ENCODE measurements around the gene SLC5A2.

SLC5A2 gene

DNA sequence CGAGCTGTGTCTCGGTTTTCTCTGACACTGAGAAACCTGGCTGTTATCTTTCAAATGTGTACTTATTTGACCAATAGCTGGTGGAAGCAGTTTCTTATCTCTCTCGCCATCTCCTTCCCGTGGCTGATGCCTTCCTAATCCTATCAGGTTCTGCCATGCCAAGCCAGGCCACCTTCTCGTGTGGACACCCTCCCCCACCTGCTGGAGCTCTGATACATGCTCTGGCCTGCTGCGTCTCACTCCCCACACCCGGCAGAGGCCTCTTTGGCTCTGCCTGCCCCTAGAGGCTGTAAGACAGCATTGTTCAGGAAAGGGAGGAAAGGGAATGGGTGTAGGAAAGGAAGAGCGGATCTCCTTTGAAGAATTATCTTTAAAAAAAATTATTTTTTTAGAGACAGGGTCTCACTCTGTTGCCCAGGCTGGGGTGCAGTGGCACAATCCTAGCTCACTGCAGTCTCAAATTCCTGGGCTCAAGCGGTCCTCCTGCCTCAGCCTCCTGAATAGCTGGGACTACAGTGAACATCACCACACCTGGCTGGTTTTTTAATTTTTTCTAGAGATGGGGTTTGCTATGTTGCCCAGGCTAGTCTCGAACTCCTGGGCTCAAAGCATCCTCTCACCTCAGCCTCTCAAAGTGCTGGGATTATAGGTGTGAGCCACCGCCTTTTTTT is 31.1 kb upstream of the SLC5A2 start:
- H3K9ac ChIP-seq (ENCODE audit: low read length) = peak overlapping the region; percentile 77
- no peaks in the 10 kb centered on the region for H3K27me3 ChIP-seq (replicated peaks; ENCODE audit: control insufficient read depth, insufficient read depth, low read length)
- peak; percentile 79 for DNase-seq (ENCODE audit: low read depth)
- peaks cover 49% of the 10 kb centered on the region for H3K4me1 ChIP-seq (ENCODE audit: control insufficient read depth, insufficient read depth, low read length)
- H3K4me3 ChIP-seq (ENCODE audit: low read length) = peak overlapping the region; percentile 33
- no peaks in the 10 kb centered on the region for H3K9me3 ChIP-seq (ENCODE audit: control insufficient read depth, low read length)
- no peaks in the 10 kb centered on the region for H3K36me3 ChIP-seq (ENCODE audit: control insufficient read depth, insufficient read depth, low read length, severe bottlenecking)

DNA sequence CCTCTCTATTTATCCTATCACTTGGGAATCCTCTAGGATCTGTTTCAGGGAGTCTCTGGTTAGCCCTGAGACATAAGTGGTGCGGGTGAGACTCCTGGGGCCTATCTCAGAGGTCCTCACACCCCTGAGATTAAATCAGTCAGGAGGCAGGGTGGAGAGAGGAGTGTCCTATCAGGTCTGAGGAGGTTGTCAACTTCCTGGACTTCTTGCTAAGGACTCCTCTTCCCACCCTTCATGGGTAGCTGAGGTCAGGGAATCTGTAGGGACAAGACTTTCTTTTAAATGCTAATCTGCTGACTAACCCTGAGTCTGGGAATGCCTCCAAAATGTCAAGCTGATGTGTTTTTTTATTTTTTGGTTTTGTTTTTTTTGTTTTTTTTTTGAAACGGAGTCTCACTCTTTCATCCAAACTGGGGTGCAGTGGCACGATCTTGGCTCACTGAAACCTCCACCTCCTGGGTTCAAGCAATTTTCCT is 30.3 kb upstream of the SLC5A2 start:
- H3K27me3 ChIP-seq (replicated peaks; ENCODE audit: control insufficient read depth, insufficient read depth, low read length) = no peaks in the 10 kb centered on the region
- DNase-seq (ENCODE audit: low read depth) = peak; percentile 90
- peaks cover 58% of the 10 kb centered on the region for H3K4me1 ChIP-seq (ENCODE audit: control insufficient read depth, insufficient read depth, low read length)
- H3K9ac ChIP-seq (ENCODE audit: low read length) = peak overlapping the region; percentile 77
- peak overlapping the region; percentile 63 for H3K4me3 ChIP-seq (ENCODE audit: low read length)
- no peaks in the 10 kb centered on the region for H3K36me3 ChIP-seq (ENCODE audit: control insufficient read depth, insufficient read depth, low read length, severe bottlenecking)
- no peaks in the 10 kb centered on the region for H3K9me3 ChIP-seq (ENCODE audit: control insufficient read depth, low read length)

DNA sequence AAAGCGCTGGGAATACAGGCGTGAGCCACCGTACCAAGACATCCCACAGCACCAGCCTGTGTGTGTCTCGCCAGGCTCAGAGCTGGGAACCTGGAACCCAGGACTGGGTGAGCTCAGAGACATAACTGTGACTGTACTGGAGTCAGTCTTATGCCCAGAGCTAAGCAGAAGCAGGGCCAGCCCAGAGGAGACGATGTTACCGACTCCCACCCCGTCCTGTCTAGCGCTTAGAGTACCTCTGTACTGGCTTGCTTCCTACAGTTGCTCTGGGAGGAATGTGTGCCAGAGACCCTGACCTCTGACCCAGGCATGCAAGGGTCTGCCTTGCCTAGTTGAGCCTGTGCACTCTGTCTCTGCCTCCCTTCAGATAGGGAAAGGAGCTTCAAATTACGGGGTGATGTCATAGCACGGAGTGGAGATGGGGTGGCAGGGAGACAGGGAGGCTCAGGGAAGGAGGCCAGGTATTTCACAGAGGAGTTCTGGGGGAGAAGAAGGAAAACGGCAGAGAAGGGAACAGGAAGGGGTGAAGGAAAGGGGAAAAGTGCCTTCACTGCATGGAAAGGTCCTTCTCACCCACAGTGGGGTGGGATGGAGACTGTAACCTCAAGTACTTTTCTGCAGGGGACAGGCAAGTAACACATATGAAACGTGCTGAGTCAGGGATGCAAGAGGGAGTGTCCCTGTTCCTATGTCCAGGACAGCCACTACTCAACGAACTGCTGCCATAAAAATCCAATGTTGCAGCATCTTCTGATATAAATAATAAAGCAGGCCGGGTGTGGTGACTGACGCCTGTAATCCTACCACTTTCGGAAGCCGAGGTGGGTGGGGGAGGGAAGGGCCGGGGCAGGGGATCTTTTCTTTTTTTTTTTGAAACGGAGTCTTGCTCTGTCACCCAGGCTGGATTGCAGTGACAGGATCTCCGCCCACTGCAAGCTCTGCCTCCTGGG is 29.4 kb upstream of the SLC5A2 start:
- Histone ChIP-seq H3K4me3 (ENCODE audit: low read length) (peak overlapping the region; percentile 63), H3K4me1 (ENCODE audit: control insufficient read depth, insufficient read depth, low read length) (peaks cover 62% of the 10 kb centered on the region), H3K36me3 (ENCODE audit: control insufficient read depth, insufficient read depth, low read length, severe bottlenecking) (no peaks in the 10 kb centered on the region), H3K9ac (ENCODE audit: low read length) (peak overlapping the region; percentile 77), H3K27me3 (replicated peaks; ENCODE audit: control insufficient read depth, insufficient read depth, low read length) (no peaks in the 10 kb centered on the region), H3K9me3 (ENCODE audit: control insufficient read depth, low read length) (no peaks in the 10 kb centered on the region)
- peak; percentile 44 for DNase-seq (ENCODE audit: low read depth)

DNA sequence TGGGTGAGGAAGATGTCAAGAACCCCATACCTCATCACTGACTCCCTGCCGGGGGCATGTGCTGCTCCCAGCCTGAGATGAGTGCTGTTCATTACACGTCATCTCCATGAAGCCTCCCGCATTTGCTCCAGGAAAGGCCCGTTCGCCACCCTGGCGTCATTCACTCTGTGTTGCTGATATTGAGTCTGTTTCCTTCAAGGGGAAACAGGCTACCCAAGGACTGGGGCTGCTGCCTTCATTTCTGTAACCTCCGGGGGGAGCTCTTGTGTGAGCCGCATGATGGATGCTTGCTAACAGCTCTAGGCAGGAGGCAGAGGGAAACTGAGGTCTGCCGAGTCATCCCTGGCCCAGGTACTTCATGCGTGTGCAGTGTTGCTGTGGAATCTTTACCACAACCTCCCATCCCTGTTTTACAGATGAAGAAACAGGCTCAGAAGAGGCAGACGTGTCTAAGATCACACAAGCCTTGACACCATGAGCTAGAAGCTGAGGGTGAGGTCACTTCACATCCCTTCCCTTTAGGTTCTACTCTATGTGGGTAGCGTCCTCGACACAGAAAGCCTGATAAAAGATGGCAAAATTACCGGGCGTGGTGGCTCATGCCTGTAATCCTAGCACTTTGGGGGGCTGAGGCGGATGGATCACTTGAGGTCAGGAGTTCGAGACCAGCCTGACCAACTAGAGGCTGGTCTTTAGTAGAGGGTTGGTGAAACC is 27.2 kb upstream of the SLC5A2 start:
- H3K9me3 ChIP-seq (ENCODE audit: control insufficient read depth, low read length) = no peaks in the 10 kb centered on the region
- no peaks in the 10 kb centered on the region for H3K36me3 ChIP-seq (ENCODE audit: control insufficient read depth, insufficient read depth, low read length, severe bottlenecking)
- H3K27me3 ChIP-seq (replicated peaks; ENCODE audit: control insufficient read depth, insufficient read depth, low read length) = no peaks in the 10 kb centered on the region
- DNase-seq (ENCODE audit: low read depth) = peak; percentile 24
- H3K9ac ChIP-seq (ENCODE audit: low read length) = peak overlapping the region; percentile 2
- H3K4me3 ChIP-seq (ENCODE audit: low read length) = peak overlapping the region; percentile 4
- peaks cover 71% of the 10 kb centered on the region for H3K4me1 ChIP-seq (ENCODE audit: control insufficient read depth, insufficient read depth, low read length)

DNA sequence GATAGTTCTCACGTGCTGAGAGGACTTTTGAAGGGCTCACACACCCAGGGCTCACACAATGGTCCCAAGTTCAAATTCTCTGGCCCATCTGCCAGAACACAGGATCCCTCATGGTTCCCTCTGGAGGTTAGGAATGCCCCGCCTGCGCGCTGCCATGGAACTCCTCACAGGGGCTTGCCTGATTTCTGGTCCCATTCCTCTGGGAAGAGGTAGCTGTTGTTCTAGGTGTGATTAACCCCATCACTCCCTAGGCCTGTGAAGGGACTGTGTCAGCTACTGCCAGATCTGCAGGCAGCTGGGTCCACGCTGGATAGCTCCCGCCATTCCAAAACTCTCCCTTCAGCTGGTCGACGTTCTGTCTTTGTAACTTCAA is 25.9 kb upstream of the SLC5A2 start:
- Histone ChIP-seq H3K4me1 (ENCODE audit: control insufficient read depth, insufficient read depth, low read length) (peaks cover 63% of the 10 kb centered on the region), H3K4me3 (ENCODE audit: low read length) (peak overlapping the region; percentile 92), H3K9me3 (ENCODE audit: control insufficient read depth, low read length) (no peaks in the 10 kb centered on the region), H3K27me3 (replicated peaks; ENCODE audit: control insufficient read depth, insufficient read depth, low read length) (no peaks in the 10 kb centered on the region), H3K9ac (ENCODE audit: low read length) (peak overlapping the region; percentile 99), H3K36me3 (ENCODE audit: control insufficient read depth, insufficient read depth, low read length, severe bottlenecking) (peaks cover 2% of the 10 kb centered on the region)
- DNase-seq (ENCODE audit: low read depth) = no peak

DNA sequence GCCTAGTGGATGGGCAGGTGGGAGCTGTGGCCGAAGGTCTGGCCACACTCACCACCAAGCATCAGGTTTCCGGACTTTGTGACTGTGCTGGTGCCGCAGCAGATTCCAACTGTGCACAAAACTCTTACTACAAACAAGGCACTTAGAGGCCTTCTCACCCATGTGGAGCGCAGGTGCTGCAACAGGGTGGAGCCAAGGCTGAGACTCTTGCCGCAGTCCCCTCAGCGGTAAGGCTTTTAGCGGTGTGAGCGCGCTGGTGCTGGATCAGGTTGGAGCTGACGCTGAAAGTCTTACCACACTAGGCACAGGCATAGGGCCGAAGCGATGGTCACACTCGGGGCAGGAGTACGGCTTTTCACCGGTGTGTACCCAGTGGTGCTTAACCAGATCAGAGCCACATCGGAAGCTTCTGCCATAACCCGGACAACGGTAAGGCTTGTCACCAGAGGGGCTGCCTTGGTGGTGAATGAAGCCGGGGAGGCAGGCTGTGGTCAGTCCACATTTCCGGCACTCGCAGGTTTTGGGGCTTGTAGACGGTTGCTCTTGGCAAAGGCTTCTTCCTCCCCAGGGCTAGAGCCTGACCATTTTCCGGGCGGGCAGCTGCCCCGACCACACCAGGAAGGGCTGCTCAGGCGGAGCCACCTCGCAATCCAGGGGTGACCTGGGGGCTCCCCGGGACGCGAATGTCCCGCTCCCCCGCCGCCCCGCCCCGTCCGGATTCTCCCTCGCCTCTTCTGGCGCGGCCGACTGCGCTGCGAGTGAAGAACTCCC is 24.7 kb upstream of the SLC5A2 start:
- peak; percentile 65 for DNase-seq (ENCODE audit: low read depth)
- peaks cover 50% of the 10 kb centered on the region for H3K4me1 ChIP-seq (ENCODE audit: control insufficient read depth, insufficient read depth, low read length)
- H3K9ac ChIP-seq (ENCODE audit: low read length) = peak overlapping the region; percentile 99
- H3K27me3 ChIP-seq (replicated peaks; ENCODE audit: control insufficient read depth, insufficient read depth, low read length) = no peaks in the 10 kb centered on the region
- peaks cover 13% of the 10 kb centered on the region for H3K36me3 ChIP-seq (ENCODE audit: control insufficient read depth, insufficient read depth, low read length, severe bottlenecking)
- H3K4me3 ChIP-seq (ENCODE audit: low read length) = peak overlapping the region; percentile 92
- H3K9me3 ChIP-seq (ENCODE audit: control insufficient read depth, low read length) = no peaks in the 10 kb centered on the region

DNA sequence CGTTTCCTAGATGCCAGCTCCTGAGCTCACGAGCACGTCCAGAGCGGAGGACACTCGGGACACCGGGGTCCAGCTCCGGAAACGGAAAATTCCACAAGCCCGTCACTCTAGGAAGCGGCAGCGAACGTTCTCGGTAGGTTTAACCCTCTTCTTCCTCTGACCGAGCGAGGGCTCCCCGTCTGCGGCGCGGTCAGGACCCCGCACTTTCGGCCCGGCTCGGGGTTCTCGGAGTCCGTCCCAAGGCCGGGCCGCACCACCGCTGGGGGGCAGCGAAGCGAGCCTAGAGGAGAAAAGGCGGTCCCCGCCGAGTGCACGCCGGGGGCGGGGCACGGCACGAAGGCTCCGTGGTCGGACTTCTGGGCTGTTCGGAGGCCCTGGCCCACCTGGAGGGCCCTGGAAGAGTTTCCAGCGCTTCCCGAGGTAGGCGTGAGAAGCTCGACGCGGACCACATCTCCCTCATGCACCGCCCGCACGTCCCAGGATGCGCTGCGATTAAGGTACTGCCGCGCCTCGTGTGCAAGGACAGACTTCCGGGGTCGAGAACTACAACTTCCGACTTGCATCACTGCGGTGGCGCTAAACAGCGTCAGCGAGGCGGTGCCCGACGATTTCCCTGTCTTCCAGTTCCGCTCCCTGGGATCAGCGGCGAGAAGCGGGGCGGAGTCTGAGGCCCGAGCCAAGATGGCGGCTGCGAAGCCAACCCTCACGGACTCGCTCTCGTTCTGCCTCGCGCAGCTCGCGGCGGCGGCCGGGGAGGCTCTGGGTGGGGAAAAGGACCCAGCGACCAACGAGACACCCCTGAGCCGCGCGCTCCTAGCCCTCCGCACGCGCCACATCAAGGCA is 23.9 kb upstream of the SLC5A2 start, which contains the start of gene ARMC5:
TSS of gene ARMC5 (plus strand) at position 658 of the 843 bp plus-strand sequence. CDS start at position 682, 24 bp downstream.
- peaks cover 20% of the 10 kb centered on the region for H3K36me3 ChIP-seq (ENCODE audit: control insufficient read depth, insufficient read depth, low read length, severe bottlenecking)
- H3K9me3 ChIP-seq (ENCODE audit: control insufficient read depth, low read length) = no peaks in the 10 kb centered on the region
- peak within 1 kb of the TSS; percentile 99 for H3K9ac ChIP-seq (ENCODE audit: low read length)
- peaks cover 44% of the 10 kb centered on the region for H3K4me1 ChIP-seq (ENCODE audit: control insufficient read depth, insufficient read depth, low read length)
- peak within 1 kb of the TSS; percentile 92 for H3K4me3 ChIP-seq (ENCODE audit: low read length)
- DNase-seq (ENCODE audit: low read depth) = peak; percentile 99
- no peaks in the 10 kb centered on the region for H3K27me3 ChIP-seq (replicated peaks; ENCODE audit: control insufficient read depth, insufficient read depth, low read length)

DNA sequence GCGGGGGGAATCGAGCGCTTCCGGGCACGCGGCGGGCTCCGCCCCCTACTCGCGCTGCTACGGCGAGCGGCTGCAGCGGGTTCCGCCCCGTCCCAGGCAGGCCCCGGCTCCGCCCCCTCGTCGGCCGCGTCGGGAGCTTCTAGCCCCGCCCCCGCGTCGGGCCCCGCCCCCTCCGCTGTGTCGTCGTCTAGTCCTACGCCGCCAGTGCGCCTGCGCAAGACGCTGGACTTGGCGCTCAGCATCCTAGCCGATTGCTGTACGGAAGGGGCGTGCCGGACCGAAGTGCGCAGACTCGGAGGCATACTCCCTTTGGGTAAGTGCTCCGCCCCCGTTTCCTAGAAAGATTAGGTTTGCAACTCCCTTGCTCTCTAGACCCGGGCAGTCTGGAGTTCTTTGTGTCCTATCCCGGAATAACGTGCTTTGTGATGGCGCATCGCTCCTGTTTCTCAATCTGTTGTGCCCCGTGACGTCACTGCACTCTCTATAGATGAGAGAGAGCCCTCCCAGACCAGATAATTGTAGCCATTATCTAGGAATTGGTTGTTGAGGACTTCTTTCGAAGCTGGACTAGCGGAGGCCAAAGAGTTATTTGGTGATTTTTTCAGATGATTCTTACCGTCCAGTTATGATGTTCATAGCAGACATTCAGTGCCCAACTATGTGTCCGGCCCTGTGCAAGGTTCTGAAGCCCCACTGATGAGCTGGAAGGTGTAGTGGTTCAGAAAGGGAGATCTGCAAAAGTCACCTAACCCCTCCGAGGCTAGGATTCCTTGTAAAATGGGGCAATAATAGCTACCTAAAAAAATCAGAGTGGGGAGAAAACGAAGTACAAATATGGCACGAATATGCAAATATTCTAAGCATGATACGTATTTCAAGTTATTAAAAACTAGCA is 23.0 kb upstream of the SLC5A2 start:
- H3K4me1 ChIP-seq (ENCODE audit: control insufficient read depth, insufficient read depth, low read length) = peaks cover 37% of the 10 kb centered on the region

DNA sequence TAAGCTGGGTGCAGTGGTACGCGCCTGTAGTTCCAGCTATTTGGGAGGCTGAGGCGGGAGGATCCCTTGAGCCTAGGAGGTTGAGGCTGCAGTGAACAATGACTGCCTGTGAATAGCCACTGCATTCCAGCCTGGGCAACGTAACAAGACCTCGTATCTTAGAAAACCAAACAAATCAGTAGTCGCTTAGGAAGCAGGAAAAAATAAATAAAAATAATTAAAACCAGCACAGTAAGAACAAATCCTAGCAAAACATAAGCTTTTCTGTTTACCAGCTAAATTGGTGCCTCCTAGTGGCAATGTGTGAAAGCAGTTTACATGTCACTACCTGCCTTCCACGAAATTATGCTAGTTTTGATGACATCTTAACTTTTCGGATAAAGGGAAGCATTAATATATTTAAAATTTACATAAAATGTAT is 22.3 kb upstream of the SLC5A2 start:
- Histone ChIP-seq H3K9me3 (ENCODE audit: control insufficient read depth, low read length) (no peaks in the 10 kb centered on the region), H3K27me3 (replicated peaks; ENCODE audit: control insufficient read depth, insufficient read depth, low read length) (no peaks in the 10 kb centered on the region), H3K4me3 (ENCODE audit: low read length) (peak overlapping the region; percentile 86), H3K36me3 (ENCODE audit: control insufficient read depth, insufficient read depth, low read length, severe bottlenecking) (peaks cover 28% of the 10 kb centered on the region), H3K4me1 (ENCODE audit: control insufficient read depth, insufficient read depth, low read length) (peaks cover 31% of the 10 kb centered on the region), H3K9ac (ENCODE audit: low read length) (peak overlapping the region; percentile 78)
- DNase-seq (ENCODE audit: low read depth) = peak; percentile 87

More for the DNA sequence above, 23.0 kb upstream of the SLC5A2 start:
- H3K27me3 ChIP-seq (replicated peaks; ENCODE audit: control insufficient read depth, insufficient read depth, low read length) = no peaks in the 10 kb centered on the region
- peak; percentile 100 for DNase-seq (ENCODE audit: low read depth)
- H3K9ac ChIP-seq (ENCODE audit: low read length) = peak overlapping the region; percentile 99
- H3K36me3 ChIP-seq (ENCODE audit: control insufficient read depth, insufficient read depth, low read length, severe bottlenecking) = peaks cover 24% of the 10 kb centered on the region
- H3K9me3 ChIP-seq (ENCODE audit: control insufficient read depth, low read length) = no peaks in the 10 kb centered on the region
- H3K4me3 ChIP-seq (ENCODE audit: low read length) = peak overlapping the region; percentile 92

Data from adipocyte (in vitro differentiated cells).